Upper lobe of right lung (tissue), 1 donor: Measurements from ENCODE around the gene RPTOR. TPM values are rescaled to one million over a fixed set of nuclear protein-coding genes. Genes with fewer than 3 reads are reported as not detected.

Experiments
- ATAC-seq: fragments of 200-7000 bp; cut with Tn5 transposase; one replicate; pipeline ENCODE4 v1.9.1; 2020; ENCODE audit warnings: mild to moderate bottlenecking, moderate library complexity
- DNase-seq: peaks from one replicate; pipeline ENCODE4 v3.0.0-alpha.2; 2020
- H3K27ac ChIP-seq: fragments of 200-600 bp; one replicate; pipeline ENCODE4 v1.8.0; 2022
- H3K27me3 ChIP-seq: fragments of 200-600 bp; one replicate; pipeline ENCODE4 v1.8.0; 2022; ENCODE audit warnings: mild to moderate bottlenecking
- H3K36me3 ChIP-seq: fragments of 200-600 bp; one replicate; pipeline ENCODE4 v1.8.0; 2022
- H3K4me1 ChIP-seq: fragments of 200-600 bp; one replicate; pipeline ENCODE4 v1.8.0; 2022
- H3K4me3 ChIP-seq: fragments of 200-600 bp; one replicate; pipeline ENCODE4 v1.8.0; 2022; ENCODE audit warnings: mild to moderate bottlenecking
- H3K9me3 ChIP-seq: fragments of 200-600 bp; one replicate; pipeline ENCODE4 v1.8.0; 2022
- CTCF ChIP-seq: fragments of 200-600 bp; IDR thresholded peaks from one replicate; pipeline ENCODE4 v1.8.0; 2022; ENCODE audit warnings: antibody characterized with exemption
- intact Hi-C: fragments of 100-400 bp; cut with DNase I; formaldehyde crosslinking; loops from one replicate; pipeline ENCODE4 v1.11.0; 2022
- total RNA-seq: library from RNA; stranded (reverse); fragmentation: NEBNext Ultra II Directional; extraction: Animal tissue kit (Norgen Biotek cat#: 25700); gene quantifications from one replicate; pipeline ENCODE4 v1.2.1, GENCODE V29; 2021
- donor health status: DM: no; HTN: yes; CAD: no; lungs with severe emphysema.

The RPTOR gene
- total RNA-seq, 1 donor from 2014 or later, result 35.4 TPM

DNA sequence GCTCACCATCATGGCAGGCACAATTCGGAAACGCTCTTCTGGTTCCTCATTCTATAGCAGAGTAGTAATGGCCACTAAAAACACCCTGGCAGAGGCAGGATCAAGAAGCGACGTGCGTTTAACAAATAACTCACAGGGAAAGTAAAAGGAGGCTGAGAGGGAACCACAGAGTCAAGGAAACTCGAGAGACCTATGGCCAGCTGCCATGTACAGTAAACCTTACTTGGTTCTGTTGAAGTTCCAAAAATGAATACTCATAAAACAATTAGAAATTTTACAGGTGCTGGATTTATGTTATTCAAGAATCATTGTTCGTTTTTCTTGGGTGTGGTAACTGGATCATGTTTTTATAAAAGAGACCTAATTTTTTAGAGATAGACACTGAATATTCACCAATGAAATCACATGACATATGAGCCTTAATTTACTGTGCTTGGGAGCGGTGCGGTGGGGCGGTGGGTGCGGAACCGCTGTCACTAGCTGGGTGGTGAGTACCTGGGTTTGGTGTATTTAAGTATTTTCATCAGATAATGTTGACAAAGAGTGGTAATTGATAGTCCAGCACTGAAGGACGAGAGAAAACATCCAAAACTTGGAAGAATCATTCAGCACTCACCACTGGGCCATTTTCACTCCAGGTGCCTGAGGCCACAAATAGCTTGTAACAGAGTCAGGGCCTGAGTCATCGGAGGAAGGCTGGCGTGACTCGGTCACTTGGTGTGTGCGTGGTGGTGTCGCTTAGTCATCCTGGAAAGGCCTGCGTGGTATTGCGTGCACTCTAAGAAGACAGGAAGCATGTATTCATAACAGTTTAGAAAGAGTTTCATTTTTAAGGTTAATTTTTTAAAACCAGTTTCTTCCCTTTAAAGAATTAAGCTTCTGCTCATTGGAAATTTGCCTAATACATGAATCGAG is 311.6 kb downstream of the RPTOR start:
- no peak overlapping the region for H3K27ac ChIP-seq
- intact Hi-C loops, result no loop called here
- no peaks in the 10 kb centered on the region for H3K9me3 ChIP-seq
- TF ChIP-seq CTCF, result no peak
- DNase-seq, result no peak
- peaks cover 13% of the 10 kb centered on the region for H3K4me1 ChIP-seq
- no peaks in the 10 kb centered on the region for H3K27me3 ChIP-seq
- ATAC-seq, result peak; percentile 67
- H3K36me3 ChIP-seq, result peaks cover 9% of the 10 kb centered on the region
- no peak overlapping the region for H3K4me3 ChIP-seq

DNA sequence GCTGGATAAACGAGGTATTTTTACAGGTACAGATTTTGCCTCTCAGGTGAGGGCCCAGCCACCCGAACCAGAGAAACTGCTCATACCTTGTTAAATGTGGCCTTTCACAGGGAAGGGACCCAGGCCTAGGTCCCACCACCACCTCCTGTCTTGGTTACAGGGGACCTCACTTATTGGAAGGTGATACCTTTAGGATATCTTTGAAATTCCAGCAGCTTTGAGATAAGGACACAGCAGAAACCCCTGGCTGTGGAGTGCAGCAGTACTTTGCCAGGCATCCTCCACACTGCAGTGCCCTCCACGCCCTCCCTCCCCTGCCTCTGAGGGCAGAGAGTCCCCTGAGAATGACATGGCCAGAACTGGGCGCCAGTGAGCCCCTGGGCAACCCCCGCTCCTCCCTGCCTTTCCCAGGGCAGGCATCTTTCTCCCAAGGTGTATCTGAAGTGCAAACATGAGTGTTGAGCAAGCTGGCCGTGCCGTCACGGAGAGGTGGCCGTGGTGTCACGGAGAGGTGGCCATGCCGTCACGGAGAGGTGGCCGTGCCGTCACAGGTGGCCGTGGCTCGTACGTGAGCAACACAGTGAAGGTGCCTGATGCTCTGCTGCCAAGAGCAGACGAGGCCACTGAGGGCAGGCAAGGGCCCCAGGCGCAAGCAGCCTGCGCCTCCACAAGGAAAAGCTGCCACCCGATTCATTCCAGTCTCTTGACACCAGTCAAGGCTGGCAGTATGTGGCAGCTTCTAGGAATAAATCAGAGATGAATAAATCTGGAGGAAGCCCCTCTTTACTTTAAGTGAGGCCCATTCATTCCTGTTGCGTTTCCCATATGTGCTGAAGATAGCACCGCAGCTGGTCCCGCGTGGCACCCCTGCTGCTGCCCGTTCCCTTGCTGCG is 312.5 kb downstream of the RPTOR start:
- no peak for DNase-seq
- no peak for ATAC-seq
- H3K27ac ChIP-seq, result no peak overlapping the region

DNA sequence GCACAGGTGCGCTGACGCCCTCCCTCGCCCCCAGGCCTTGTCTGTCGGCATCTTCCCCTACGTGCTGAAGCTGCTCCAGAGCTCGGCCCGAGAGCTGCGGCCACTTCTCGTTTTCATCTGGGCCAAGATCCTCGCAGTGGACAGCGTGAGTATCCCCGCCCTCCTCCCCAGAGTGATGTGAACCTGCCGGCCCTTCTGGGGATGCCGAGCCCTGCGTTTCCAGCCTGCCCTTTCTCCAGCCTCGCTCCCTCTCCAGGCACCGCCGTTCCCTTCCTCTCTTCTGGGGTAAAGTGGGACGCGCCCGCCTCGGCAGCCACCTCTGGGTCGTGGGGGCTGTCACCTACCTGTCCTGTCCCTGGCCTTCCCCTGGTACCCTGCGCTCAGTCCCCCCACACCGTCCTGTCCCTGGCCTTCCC is 313.1 kb downstream of the RPTOR start:
- intact Hi-C loops, result no loop called here
- no peak for DNase-seq

More for the DNA sequence above, 312.5 kb downstream of the RPTOR start:
- Histone ChIP-seq H3K36me3 (peaks cover 9% of the 10 kb centered on the region), H3K4me3 (no peak overlapping the region), H3K9me3 (no peaks in the 10 kb centered on the region), H3K4me1 (peaks cover 13% of the 10 kb centered on the region), H3K27me3 (no peaks in the 10 kb centered on the region)
- intact Hi-C loops, result no loop called here
- no peak for TF ChIP-seq CTCF

DNA sequence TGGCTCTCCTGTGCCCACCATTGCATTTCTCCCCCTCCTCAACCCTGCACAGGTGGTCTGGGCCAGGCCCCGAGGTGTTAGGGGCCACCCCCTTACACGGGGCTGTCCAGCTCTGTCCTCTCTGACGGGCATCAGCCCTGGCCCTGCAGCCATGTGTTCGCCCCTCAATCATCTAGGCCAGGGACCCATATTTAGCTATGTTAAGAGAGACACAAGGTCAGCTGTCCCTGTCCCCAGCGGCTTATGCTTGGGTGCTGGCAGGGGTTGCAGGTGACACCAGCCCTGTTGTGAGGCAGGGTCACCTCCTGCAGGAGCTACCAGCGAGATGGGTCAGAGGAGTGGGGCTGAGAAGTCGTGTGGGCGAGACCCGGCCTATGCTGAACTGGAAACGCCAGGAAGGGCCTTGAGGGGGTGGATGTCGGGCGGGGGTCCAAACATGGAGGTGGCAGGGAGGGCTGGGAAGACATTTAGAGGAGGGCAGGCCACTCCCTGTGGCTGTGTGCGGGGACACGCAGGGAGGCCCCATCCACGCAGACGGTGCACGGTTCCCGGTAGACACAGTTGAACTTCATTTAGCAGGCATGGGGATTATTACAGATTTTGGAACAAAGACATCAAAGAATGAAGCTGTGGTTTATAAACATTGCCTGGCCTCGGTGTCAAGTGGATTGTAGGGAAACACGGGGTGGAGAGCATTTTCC is 313.8 kb downstream of the RPTOR start:
- no peak overlapping the region for H3K27ac ChIP-seq
- peaks cover 9% of the 10 kb centered on the region for H3K36me3 ChIP-seq
- TF ChIP-seq CTCF, result no peak
- no peaks in the 10 kb centered on the region for H3K9me3 ChIP-seq
- no peaks in the 10 kb centered on the region for H3K27me3 ChIP-seq
- DNase-seq, result no peak
- no peak overlapping the region for H3K4me3 ChIP-seq
- ATAC-seq, result no peak
- peaks cover 13% of the 10 kb centered on the region for H3K4me1 ChIP-seq
- intact Hi-C loops, result no loop called here

More for the DNA sequence above, 313.1 kb downstream of the RPTOR start:
- no peak overlapping the region for H3K4me3 ChIP-seq
- TF ChIP-seq CTCF, result no peak
- no peaks in the 10 kb centered on the region for H3K27me3 ChIP-seq
- H3K27ac ChIP-seq, result no peak overlapping the region
- peaks cover 9% of the 10 kb centered on the region for H3K36me3 ChIP-seq
- H3K4me1 ChIP-seq, result peaks cover 13% of the 10 kb centered on the region
- no peaks in the 10 kb centered on the region for H3K9me3 ChIP-seq
- no peak for ATAC-seq
